SW 1271 (cell line): Measurements from ENCODE around the gene XIRP2.
"Not testable (repeated sequence)": the region's sequence is repeated elsewhere in the genome, so short reads cannot be mapped to it uniquely, and the experiment has no call there.

Source experiments
- DNase-seq, 2 experiments: peaks; one replicate each; lab custom pipeline; 2025; lab: John Stamatoyannopoulos, UW

Gene XIRP2

DNA sequence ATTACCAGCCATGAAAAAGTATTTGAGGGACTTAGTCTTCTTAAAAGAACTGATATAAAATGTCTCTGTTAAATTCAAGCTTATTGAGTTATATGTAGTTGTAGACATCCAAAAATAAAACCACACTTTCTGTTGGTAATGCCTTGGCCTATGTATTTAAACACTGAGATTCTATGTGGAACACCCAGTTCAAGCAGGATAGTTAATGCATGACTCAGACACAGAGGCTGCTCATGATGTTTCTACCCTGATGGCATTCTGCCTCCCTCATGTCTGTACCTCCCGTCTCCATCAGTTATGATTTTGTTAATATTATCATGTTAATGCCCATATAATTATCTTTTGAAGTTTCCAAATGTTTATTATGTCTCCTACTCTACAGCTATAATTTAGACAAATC lies 164.5 kb downstream of the XIRP2 start:
- no peak for DNase-seq

DNA sequence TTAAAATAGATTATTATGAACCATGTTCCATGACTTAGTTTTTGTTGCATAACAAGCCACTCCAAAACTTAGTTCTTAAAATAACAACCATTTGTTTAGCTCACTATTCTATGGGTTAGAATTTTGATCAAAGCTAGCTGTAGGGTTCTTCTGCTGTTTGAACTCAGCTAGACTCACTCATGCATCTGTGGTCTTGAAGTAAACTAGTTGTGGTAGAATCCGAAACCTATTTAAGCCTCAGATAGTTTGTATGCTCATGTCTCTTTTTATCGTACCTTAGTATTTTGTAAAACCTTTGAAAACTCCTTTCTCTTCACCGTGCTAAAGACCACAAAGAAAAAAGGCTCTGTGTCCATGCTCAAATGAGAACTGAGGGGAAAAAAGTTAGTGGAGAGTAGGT lies 166.6 kb downstream of the XIRP2 start:
- no peak for DNase-seq

DNA sequence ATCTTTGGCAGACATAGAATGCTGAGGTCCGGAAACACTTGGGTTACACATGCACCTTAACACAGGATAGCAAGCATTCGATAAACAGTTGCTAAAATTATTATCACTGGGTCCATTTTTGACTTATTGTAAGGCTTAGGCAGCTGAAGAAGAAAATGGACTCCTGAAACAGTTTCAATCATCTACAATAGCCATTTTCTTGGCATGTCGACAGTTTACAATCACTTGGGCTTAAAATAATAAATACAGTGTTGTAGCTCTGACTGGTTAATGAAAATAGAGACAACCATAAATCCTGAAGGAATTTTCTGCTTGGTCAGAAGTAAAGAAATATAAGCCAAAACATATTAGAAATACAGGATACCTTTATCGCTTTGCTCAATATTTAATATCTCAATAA lies 169.2 kb downstream of the XIRP2 start:
- DNase-seq: no peak

DNA sequence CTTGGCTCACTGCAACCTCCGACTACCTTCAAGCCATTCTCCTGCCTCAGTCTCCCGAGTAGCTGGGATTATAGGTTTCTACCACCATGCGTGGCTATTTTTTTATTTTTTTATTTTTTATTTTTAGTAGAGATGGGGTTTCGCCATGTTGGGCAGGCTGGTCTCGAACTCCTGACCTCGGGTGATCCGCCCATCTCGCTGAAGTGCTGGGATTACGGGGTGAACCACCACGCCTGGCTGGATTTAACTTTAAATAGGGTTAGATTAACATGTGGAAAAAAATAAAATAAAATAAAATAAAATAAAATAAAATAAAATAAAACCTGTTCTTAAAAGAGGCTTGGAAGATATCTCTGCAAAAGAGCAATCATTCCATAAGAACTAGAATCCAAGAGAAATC lies 170.9 kb downstream of the XIRP2 start:
- no peak for DNase-seq

DNA sequence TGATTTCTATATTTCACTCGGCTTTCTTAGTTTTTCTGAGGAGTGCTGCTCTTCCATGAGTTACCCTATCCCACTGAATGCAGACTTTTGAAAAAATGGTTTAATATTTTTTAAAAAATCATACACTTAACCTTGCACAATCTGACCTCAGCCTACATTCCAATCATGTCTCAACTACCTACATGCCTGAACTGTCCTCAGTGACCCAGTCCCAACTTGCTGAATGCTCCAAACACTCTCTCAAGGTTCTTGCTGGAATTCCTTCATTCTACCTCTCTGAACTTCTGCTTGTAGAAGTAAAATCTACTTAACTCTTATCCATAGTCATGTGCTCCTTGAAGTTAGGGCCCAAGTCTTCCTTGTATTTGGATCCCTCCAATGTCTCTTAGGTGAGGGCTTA lies 181.6 kb downstream of the XIRP2 start:
- DNase-seq: no peak

DNA sequence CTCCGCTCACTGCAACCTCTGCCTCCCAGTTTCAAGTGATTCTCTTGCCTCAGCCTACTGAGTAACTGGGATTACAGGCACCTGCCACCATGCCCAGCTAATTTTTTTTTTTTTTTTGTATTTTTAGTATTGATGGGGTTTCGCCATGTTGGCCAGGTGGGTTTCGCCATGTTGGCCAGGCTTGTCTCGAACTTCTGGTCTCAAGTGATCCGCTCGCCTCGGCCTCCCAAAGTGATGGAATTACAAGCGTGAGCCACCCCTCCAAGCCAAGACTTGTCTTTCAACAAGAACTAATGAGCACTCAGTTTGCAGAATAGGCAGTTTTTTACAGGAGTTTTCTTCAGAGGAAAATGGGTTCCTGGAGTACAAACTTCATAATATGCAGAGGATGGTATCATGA lies 187.4 kb downstream of the XIRP2 start:
- DNase-seq: not testable (repeated sequence)

DNA sequence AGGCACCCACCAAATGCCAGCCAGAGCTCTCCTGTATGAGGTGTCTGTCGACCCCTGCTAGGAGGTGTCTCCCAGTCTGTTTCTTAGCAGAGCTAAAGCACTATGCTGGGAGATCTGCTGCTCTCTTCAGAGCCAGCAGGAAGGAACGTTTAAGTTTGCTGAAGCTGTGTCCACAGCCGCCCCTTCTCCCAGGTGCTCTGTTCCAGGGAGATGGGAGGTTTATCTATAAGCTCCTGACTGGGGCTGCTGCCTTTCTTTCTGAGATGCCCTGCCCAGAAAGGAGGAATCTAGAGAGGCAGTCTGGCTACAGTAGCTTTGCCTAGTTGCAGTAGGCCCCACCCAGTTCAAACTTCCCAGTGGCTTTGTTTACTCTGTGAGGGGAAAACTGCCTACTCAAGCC lies 210.7 kb downstream of the XIRP2 start:
- not testable (repeated sequence) for DNase-seq

DNA sequence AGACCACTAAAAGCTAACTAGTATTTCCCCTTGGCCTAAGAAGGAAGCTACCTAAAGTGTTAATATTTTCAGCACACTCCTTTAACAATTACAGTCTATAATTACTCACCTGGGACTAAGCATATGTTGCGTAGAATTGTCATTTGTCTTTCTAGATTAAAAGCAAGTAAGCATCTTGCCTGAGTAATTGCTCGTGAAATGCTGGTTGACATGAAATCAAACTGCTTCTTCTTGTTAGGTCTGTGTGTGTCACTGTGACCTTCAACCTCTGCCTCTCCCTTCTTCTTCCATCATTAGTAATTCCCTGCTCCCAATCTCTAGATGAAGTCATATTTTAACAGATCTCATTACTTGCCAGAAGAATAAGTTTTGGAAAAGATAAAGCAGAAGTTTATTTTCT lies 212.2 kb downstream of the XIRP2 start:
- DNase-seq: no peak

DNA sequence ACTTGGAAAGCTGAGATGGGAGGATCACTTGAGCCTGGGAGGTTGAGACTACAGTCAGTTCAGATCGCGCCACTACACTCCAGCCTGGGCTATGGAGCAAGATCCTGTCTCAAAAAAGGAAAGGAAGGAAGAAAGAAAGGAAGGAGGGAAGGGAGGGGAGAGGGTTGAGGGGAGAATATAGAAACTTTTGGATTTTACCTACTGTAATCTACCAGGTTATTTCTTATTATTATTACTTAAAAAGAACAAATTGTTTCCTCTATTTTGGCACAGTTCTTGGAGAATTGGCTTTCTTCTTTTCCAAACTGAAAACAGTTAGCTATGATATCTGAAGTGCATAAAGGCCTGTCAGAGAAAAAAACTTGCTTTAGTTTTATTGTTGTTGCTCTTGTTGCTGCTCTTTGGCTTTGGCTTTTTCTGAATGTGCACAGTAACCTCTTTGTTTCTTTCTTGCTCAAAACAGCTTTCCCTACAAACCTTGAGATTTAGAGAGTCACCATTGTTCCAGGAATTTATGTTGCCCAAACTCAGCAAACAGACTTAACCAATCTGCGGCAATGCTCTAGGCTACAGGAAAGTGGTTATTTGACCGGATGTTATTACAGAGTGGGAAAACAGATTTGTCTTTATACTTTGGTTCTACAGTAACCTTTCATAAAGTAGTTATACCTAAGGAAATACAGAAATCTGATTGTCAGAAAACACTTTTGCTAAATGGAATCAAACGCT lies 214.9 kb downstream of the XIRP2 start:
- no peak for DNase-seq

DNA sequence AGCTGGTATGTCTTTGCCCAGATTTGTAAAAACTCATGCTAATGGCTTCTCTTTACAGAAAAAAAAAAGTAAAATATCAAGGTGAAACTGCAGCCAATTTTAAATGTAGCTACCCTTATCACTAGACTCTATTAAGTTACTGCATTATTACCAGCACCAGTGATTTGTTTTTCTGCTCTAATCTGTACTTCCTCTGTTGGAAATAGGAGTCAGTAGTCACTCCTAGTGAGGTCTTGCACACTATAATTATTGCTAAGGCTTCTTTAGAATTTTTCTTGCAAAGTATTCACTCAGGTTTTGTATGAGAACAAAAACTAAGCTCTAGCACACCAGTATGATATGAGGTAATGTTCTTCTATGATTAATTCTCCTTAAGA lies 215.5 kb downstream of the XIRP2 start:
- no peak for DNase-seq

DNA sequence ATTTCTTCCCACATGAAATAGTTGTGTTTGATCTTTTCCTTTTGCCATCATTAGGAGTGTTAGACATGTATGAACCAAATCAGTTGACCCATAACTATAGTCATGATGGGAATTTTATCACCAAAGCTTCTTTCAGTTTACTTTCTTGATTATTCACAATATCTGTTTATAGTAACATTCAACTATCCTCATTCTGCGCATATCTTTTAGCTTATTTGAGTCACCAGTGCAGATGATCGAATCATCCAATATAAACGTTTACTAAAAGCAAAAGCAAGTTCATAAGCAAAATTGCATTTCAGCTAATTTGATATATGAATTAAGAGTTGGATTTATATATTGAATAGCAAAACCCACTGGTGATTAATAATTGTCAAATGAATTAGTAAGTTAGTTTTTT lies 216.4 kb downstream of the XIRP2 start:
- DNase-seq: no peak

DNA sequence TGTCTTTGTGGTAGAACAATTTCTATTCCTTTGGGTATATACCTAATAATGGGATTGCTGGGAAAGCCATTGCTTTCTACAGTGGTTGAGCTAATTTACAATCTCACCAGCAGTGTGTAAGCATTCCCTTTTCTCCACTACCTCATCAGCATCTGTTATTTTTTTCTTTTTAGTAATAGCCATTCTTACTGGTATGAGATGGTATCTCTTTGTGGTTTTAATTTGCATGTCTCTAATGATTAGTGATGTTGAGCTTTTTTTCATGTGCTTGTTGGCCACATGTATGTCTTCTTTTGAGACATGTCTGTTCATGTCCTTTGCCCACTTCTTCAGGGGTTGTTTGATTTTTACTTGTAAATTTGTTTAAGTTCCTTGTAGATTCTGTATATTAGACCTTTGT lies 221.4 kb downstream of the XIRP2 start:
- DNase-seq: not testable (repeated sequence)

DNA sequence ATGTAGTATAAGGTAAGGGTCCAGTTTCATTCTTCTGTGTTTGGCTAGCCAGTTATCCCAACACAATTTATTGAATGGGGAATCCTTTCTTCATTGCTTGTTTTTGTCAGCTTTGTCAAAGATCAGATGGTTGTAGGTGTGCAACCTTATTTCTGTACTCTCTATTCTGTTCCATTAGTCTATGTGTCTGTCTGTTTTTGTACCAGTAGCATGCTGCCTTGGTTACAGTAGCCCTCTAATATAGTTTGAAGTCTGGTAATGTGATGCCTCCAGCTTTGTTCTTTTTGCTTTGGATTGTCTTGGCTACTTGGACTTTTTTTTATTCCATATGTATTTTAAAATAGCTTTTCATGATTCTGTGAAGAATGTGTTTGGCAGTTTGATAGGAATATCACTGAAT lies 222.1 kb downstream of the XIRP2 start:
- DNase-seq: no peak

DNA sequence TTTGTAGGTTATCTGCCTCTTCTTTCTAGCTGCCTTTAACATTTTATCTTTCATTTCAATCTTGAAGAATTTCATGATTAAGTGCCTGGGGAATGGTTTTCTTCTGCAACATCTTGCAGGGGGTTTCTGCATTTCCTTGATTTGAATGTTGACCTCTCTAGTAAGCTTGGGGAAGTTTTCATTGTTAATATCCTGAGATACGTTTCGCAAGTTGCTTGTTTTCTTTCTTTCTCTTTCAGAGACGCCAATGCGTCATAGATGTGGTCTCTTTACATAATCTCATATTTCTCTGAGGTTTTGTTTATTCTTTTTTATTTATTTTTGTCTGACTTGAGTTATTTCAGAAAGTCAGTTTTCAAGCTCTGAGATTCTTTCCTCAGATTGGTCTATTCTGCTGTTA lies 225.7 kb downstream of the XIRP2 start:
- no peak for DNase-seq

DNA sequence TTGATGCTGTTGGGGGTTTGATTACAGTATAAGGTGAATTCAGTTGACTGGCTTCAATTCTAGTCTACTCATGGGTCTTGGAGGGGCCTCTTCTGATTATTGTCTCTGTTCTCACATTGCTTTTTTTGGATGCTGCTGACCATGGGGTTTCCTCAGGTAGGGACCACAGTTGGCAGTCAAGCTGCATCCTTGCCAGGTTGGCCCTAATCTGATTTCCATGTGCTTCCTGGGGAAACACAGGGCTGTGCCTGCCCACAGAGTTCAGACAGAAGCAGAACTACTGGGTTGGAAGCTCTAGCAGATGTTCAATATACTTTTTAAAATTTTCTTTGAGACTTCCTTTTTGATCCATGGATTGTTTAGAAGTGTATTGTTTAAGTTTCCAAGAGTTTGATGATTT lies 227.3 kb downstream of the XIRP2 start:
- no peak for DNase-seq

DNA sequence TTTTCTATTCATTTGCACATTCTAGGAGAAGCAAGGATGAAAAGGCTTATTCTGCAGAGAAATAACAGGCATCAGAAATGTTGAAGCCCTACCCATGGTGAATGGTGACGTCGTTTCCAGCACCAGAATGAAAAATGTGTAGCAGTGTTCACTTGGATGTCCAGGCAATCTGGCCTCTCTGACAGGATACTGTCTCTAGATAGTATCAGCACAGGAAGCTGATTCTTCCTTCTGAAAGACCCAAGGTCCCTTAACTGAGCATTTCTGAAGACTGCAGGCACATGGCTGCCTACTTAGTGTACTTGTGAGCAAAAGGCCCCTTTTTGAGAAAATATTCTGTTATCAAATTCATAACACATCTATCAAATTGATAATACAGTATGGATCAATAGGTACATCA lies 234.1 kb downstream of the XIRP2 start:
- no peak for DNase-seq

DNA sequence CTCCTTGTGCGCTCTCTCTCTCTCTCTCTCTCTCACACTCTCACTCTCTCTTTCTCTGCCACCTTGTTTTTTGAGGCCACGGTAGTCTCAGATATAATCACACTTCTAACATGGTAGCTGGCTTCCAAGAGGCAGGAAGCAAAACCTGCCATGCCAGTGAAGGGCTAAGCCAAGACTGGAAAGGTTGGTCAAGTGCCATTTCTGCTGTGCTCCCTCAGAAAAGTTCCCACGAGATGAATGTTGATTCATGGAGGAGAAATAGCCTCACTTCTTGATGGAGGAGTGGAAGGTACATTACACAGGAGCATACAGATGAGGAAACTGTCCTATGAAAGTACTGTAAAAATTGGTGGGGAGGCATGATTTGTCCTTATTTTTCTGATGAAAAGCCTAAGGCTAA lies 237.9 kb downstream of the XIRP2 start:
- no peak for DNase-seq

DNA sequence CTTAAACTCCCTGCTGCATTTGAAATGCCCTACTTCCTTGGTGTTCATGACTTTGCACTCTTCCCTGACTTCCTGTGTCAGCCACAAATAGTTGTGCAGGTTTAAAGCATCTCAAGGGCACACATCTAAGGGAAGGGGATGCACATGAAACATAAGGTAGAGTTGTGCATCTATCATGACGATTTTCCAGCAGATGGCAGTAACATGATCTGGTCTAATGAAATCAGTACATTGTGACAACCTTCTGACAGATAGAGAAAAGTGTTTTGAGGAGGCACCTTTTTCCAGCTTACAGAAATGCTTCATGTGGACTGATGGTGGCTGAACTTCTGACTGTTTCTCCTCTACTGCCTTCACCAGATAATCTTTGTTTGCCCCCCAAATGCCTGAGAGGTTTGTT lies 238.9 kb downstream of the XIRP2 start:
- DNase-seq: peak in 1 of 2 experiments; percentile 42

DNA sequence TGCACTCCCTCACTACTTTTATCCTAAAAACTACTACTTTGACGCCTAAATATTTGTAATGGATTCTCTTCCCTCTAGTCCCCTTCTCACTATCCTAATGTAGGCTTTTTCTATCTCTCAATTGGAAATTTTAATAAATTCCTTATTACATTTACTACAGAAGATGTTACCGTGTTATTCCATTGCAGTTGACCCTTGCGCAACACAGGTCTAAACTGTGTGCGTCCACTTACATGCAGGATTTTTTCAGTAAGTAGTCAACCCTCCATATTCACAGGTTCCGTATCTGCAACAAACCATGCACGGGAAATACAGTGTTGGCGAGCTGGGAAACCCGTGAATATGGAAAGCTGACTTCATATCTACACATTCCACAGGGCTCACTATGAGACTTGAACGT lies 239.8 kb downstream of the XIRP2 start:
- DNase-seq: no peak

DNA sequence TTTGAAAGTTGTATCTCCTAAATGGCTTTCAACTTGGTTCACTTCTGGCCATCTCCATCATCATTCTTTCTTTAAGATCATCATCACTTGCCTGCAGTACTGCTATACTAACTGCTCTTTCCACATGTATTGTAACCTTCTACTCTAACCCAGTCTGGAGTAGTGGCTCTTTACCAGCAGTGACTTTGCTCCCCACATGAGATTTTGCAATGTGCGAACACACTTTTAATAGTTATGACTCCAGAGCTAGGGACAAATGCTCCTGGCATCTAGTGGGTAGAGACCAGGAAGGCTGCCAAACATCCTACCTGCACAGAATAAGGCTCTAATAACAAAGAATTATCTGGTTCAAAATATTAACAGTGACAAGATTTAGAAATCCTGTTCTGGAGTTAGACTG lies 243.8 kb downstream of the XIRP2 start:
- DNase-seq: no peak

DNA sequence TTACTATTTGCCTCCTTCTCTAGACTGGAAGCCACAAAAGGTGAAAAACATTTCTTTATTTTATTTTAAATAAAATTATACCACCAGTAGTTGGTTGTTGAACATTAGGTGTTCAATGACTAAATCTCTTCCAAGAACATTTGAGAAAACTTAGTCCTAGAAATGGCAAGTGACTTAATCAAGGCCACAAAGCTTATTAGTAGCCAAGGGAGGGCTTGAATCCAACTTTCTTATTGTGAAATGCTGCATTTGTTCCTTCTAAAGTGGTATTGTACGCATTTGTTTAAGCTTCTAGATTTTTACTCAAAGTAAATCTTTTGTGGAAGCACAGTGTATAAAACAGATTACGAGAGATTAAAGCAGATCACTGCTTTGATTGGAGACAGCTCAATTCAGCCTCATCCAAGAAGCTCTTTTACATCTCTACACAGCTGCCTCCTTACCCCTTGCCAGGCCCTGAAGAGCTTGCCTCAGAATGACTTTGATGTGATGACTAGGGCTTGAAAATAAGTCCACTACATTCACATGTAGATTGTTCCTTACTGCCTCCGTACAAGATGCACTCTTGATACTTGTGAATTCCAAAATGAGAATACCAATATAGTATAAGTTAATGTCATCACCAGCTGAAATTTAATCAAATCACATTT lies 244.8 kb downstream of the XIRP2 start:
- DNase-seq: no peak

DNA sequence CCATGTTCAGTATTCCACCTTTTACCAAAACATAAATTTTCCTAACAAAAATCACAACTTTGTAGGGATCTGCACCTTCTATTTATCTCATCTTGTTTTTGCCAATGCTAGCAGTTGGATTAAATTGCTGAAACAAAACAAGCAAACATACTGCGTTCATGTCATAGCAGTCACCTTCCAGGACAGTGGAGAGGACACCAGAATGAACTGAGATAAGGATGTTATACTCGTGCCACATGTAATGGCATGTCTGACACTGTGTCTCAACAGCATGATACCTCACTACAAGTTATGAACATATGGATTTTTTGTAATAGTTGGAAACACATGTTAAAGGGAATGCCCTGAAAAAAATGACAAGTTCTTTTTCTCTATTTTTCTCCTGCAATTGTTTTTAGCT lies 245.3 kb downstream of the XIRP2 start:
- no peak for DNase-seq

DNA sequence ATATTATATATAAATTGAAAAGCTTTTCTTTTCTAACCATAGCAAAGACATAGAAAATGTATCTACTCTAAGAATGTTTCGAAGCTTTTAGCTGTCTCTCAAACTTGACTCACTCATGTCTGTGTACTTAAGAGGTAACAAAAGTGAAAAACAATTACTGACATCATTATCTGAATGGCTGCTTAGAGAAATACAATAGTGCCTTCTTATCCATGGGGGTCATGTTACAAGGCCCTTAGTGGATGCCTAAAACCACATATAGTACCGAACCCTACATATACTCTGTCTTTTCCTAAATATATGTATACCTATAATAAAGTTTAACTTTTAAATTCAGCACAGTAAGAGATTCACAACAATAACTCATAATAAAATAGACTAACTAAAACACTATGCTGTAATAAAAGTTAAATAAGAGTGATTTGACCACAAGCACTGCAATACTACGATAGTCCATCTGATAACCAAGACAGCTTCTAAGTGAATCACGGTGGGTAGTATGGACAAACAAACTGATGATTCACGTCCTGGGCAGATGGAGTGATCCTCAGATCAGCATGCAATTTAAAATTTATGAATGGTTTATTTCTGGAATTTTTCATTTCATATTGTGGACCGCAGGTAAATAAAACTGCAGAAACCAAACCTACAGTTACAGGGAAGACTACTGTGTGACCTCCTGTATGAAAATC lies 246.2 kb downstream of the XIRP2 start:
- DNase-seq: peak; percentile 3 to 78

DNA sequence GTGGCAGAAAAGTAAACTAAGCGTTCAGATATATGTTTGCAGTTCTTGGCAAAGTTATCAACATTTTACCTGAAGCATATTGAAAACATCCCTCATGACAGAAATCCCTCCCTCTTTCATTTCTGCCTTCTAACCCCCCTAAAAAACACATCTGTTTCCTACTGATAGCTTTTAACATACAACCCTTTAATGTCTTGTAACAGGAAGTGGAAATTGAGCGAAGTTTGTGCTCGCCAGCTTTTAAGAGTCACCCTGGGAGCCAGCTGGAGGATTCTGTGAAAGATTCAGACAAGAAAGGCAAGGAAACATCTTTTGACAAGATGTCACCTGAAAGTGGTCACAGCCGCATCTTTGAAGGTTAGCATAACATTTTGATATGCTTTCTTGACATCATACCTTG lies 247.4 kb downstream of the XIRP2 start:
- DNase-seq: no peak
